Measurements from ENCODE around the gene HDAC8. TPM values are rescaled to one million over a fixed set of nuclear protein-coding genes. Genes with fewer than 3 reads are reported as not detected.

HDAC8 gene
- total and polyA plus RNA-seq, 9 donors, result 16.9 to 33.7 (median 24.2) TPM

DNA sequence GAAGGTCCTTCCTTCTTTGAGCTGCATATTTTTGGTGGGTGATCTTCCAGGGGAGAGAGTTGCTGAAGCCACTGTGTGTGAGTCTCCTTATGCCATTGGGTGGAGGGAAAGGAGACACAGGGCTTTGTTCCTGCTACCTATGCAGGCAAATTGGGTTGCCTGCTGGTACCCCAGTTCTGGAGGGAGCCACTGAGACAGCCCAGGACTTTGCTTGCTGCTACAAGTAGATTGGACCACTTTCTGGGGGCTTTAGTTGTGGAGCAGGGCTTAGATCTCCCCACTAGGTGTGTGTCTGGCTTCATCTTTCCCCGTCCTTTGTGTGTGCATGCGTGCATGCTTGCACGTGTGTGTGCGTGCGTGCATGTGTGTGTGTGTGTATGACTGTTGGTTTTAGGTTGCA is 276.9 kb downstream of the HDAC8 start:
- Histone ChIP-seq H3K4me3 (no peak overlapping the region), H3K36me3 (no peaks in the 10 kb centered on the region), H3K27ac (no peak overlapping the region), H3K9me3 (no peaks in the 10 kb centered on the region), H3K27me3 (no peaks in the 10 kb centered on the region), H3K4me1 (ENCODE audit: insufficient read depth) (no peaks in the 10 kb centered on the region)
- no peak for DNase-seq
- WGBS, 3 donors, result 72 to 83% (median 73%) methylated on average over 5 of the region's 5 CpGs
- intact Hi-C loops (cut with DNase I), result no loop called here
- TF ChIP-seq POLR2A (IDR thresholded peaks at IDR 0.05) (no peak), EP300 (IDR thresholded peaks at IDR 0.05) (no peak)
- TF ChIP-seq, protein P1, sequence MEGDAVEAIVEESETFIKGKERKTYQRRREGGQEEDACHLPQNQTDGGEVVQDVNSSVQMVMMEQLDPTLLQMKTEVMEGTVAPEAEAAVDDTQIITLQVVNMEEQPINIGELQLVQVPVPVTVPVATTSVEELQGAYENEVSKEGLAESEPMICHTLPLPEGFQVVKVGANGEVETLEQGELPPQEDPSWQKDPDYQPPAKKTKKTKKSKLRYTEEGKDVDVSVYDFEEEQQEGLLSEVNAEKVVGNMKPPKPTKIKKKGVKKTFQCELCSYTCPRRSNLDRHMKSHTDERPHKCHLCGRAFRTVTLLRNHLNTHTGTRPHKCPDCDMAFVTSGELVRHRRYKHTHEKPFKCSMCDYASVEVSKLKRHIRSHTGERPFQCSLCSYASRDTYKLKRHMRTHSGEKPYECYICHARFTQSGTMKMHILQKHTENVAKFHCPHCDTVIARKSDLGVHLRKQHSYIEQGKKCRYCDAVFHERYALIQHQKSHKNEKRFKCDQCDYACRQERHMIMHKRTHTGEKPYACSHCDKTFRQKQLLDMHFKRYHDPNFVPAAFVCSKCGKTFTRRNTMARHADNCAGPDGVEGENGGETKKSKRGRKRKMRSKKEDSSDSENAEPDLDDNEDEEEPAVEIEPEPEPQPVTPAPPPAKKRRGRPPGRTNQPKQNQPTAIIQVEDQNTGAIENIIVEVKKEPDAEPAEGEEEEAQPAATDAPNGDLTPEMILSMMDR (IDR thresholded peaks at IDR 0.05), result no peak

DNA sequence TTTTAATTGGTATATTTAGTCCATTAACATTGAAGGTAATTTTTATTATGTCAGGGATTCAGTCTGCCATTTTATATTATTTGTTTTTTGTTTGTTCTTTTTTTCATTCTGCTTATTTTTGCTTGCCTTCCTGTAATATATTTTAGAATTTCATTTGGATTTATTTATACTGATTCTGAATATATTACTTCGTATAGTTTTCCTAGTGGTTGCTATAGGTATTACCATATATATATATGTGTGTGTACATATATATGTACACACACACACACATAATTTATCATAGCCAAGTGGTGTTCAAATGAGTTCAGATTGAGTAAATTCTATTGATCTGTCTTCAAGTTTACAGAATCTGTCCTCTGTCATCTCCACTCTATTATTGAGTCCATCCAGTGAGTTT is 278.1 kb downstream of the HDAC8 start:
- intact Hi-C loops (cut with DNase I), result no loop called here

DNA sequence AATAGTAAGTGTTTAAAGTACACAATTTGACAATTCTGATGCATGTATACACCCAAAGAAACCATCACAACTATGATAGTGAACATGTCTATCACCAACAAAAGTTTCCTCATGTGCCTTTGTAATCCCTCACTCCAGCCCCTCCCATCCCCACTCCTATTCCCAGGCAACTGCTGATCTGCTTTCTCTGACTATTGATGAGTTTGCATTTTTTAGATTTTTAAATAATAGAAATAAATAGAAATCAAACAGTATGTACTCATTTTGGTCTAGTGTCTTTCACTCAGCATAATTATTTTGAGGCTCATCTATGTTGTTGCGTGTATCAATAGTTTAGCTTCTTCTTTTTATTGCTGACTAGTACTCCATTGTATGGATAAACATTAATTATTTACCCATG is 290.3 kb downstream of the HDAC8 start:
- intact Hi-C loops (cut with DNase I), result no loop called here
- 92 to 100% (median 97%) methylated on average over 1 of the region's 1 CpG for WGBS, 3 donors
- no peak for TF ChIP-seq POLR2A (IDR thresholded peaks at IDR 0.05)
- no peak for TF ChIP-seq EP300 (IDR thresholded peaks at IDR 0.05)
- TF ChIP-seq, protein P1 (IDR thresholded peaks at IDR 0.05), result no peak
- Histone ChIP-seq H3K4me1 (ENCODE audit: insufficient read depth) (no peaks in the 10 kb centered on the region), H3K36me3 (no peaks in the 10 kb centered on the region), H3K9me3 (no peaks in the 10 kb centered on the region), H3K27me3 (no peaks in the 10 kb centered on the region), H3K27ac (no peak overlapping the region), H3K4me3 (no peak overlapping the region)
- DNase-seq, result no peak

More for the DNA sequence above, 278.1 kb downstream of the HDAC8 start:
- Histone ChIP-seq H3K27ac (no peak overlapping the region), H3K36me3 (no peaks in the 10 kb centered on the region), H3K9me3 (peaks cover 0 to 3% of the 10 kb centered on the region in 2 donors), H3K27me3 (no peaks in the 10 kb centered on the region), H3K4me3 (no peak overlapping the region), H3K4me1 (ENCODE audit: insufficient read depth) (no peaks in the 10 kb centered on the region)
- 33 to 70% (median 55%) methylated on average over 1 of the region's 1 CpG for WGBS, 3 donors
- DNase-seq, result no peak
- TF ChIP-seq, protein P1 (IDR thresholded peaks at IDR 0.05), result no peak
- TF ChIP-seq POLR2A (IDR thresholded peaks at IDR 0.05) (no peak), EP300 (IDR thresholded peaks at IDR 0.05) (no peak)

DNA sequence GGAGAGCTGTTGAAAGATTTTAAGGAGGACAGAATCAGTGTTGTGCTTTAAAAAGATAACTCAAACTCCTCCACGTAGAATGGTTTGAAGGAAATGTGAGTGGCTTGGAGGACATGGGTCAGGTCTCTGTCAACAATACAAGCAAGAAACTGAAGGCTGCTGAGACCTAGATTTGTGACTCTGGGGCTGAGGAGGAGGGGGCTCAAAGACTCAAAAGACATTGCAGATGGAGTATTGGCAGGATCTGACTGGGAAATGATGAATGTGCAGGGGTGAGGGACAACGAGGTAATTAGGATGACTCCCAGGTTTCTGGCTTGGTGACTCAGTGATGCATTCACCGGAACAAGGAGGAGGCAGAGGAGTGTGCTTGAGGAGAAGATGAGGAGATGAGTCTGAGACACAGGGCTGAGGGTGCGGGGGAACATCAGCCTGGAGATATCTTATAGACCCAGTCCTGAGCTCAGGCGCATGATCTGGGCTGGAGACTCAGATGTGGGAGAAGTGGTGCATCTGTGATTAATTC is 292.3 kb downstream of the HDAC8 start:
- no peak for DNase-seq
- no peak for TF ChIP-seq POLR2A (IDR thresholded peaks at IDR 0.05)
- TF ChIP-seq, protein P1 (IDR thresholded peaks at IDR 0.05), result no peak
- intact Hi-C loops (cut with DNase I), result no loop called here
- Histone ChIP-seq H3K4me1 (ENCODE audit: insufficient read depth) (peaks cover 2% of the 10 kb centered on the region), H3K9me3 (no peaks in the 10 kb centered on the region), H3K4me3 (no peak overlapping the region), H3K27me3 (no peaks in the 10 kb centered on the region), H3K27ac (no peak overlapping the region), H3K36me3 (no peaks in the 10 kb centered on the region)
- WGBS, 3 donors, result 49 to 58% (median 52%) methylated on average over 5 of the region's 5 CpGs

Small RNA genes lying within 50 kb of the gene (small RNA-seq; reads per million reads assigned to genes)
- gene RF00019, result not detected
- not detected for gene RNU2-68P

Other genes starting within 250 kb of the HDAC8 start
- 10 to 100 TPM in 4 of 7 donors, 1 to 10 TPM in 3; 7.5 to 14.8 (median 10.1) TPM for gene PHKA1, start 141.5 kb upstream of the HDAC8 start, total RNA-seq
- 1 to 10 TPM; 4.6 to 7.5 TPM for gene PHKA1, start 141.5 kb upstream of the HDAC8 start, polyA plus RNA-seq
- gene DMRTC1B, start 204.0 kb upstream of the HDAC8 start, total RNA-seq, result 1 to 10 TPM in 5 of 7 donors, under 1 TPM in 1, not detected in 1; 0.57 to 5.6 (median 4.6) TPM
- 1 to 10 TPM; 2.2 to 3.8 TPM for gene DMRTC1B, start 204.0 kb upstream of the HDAC8 start, polyA plus RNA-seq
- not detected for gene FAM236B, start 209.8 kb upstream of the HDAC8 start, total RNA-seq
- gene FAM236B, start 209.8 kb upstream of the HDAC8 start, polyA plus RNA-seq, result not detected
- gene FAM236D, start 235.4 kb upstream of the HDAC8 start, total RNA-seq, result not detected
- gene FAM236D, start 235.4 kb upstream of the HDAC8 start, polyA plus RNA-seq, result not detected

Data from ovary (tissue), 9 donors.